CD4-positive, alpha-beta T cell (primary cell): Measurements from ENCODE around the gene RASSF10. TPM values are rescaled to one million over a fixed set of nuclear protein-coding genes. Genes with fewer than 3 reads are reported as not detected.

Source experiments
- ATAC-seq: fragments of 200-7000 bp; cut with Tn5 transposase; one replicate; pipeline ENCODE4 v1.10.0; 2022; ENCODE audit warnings: mild to moderate bottlenecking; ENCODE audit not compliant: poor library complexity
- CTCF ChIA-PET: fragments of 350-600 bp; sonication (Branson Sonifier 250); formaldehyde crosslinking; loops from one replicate; lab custom pipeline; 2021; ENCODE audit warnings: antibody characterized with exemption, inconsistent platforms; lab: Charles Lee
- POLR2A ChIA-PET: fragments of 350-600 bp; sonication (Branson Sonifier 250); formaldehyde crosslinking; loops from one replicate; lab custom pipeline; 2021; ENCODE audit warnings: antibody characterized with exemption, inconsistent platforms; lab: Charles Lee
- DNase-seq, 14 experiments: peaks; one replicate each; pipeline ENCODE4 v3.0.0-alpha.2; 2013 to 2020; ENCODE audit warnings: mixed read lengths in 2 of 14
- H3K27ac ChIP-seq, 2 donors: one replicate each; pipeline versions ENCODE4 v1.5.1 to v1.7.0; 2013; ENCODE audit warnings: low read length in 2 of 2, low read depth in 1 of 2, mild to moderate bottlenecking in 1 of 2
- H3K27me3 ChIP-seq, 2 experiments: 1 replicate in 1 of 2; 2 replicates in 1 of 2; pipeline versions ENCODE4 v1.6.1 to v1.7.0; 2013; ENCODE audit warnings: low read length in 2 of 2, control low read depth in 1 of 2, mild to moderate bottlenecking in 1 of 2, moderate library complexity in 1 of 2; ENCODE audit not compliant: insufficient read depth in 2 of 2, control insufficient read depth in 1 of 2
- H3K36me3 ChIP-seq: one replicate; pipeline ENCODE4 v1.6.1; 2013; ENCODE audit warnings: low read length, control low read depth; ENCODE audit not compliant: insufficient read depth
- H3K4me1 ChIP-seq: one replicate; pipeline ENCODE4 v1.6.1; 2013; ENCODE audit warnings: low read length, control low read depth; ENCODE audit not compliant: insufficient read depth
- H3K4me3 ChIP-seq: one replicate; pipeline ENCODE4 v1.5.1; 2013; ENCODE audit warnings: mild to moderate bottlenecking, low read length, moderate library complexity
- H3K9me3 ChIP-seq, 2 experiments: 1 replicate in 1 of 2; 2 replicates in 1 of 2; pipeline versions ENCODE4 v1.6.1 to v1.7.0; 2013; ENCODE audit warnings: low read length in 2 of 2, mild to moderate bottlenecking in 2 of 2, control low read depth in 1 of 2, moderate library complexity in 1 of 2; ENCODE audit not compliant: control insufficient read depth in 1 of 2, insufficient read depth in 1 of 2
- H3K27ac Mint-ChIP-seq: one replicate; pipeline ENCODE4 v1.8.0; 2020; ENCODE audit warnings: mixed read lengths
- H3K27me3 Mint-ChIP-seq: one replicate; pipeline ENCODE4 v1.8.0; 2021; ENCODE audit warnings: mixed read lengths
- H3K36me3 Mint-ChIP-seq: one replicate; pipeline ENCODE4 v1.8.0; 2021; ENCODE audit warnings: low read depth, mixed read lengths
- H3K4me1 Mint-ChIP-seq: one replicate; pipeline ENCODE4 v1.8.0; 2021; ENCODE audit warnings: low read depth, mixed read lengths
- H3K4me3 Mint-ChIP-seq: one replicate; pipeline ENCODE4 v1.8.0; 2020; ENCODE audit warnings: mild to moderate bottlenecking, mixed read lengths
- H3K9me3 Mint-ChIP-seq: one replicate; pipeline ENCODE4 v1.8.0; 2020; ENCODE audit warnings: mixed read lengths
- CTCF ChIP-seq: fragments of 200-600 bp; IDR thresholded peaks from one replicate; pipeline ENCODE4 v1.8.0; 2022; ENCODE audit warnings: antibody characterized with exemption, mild to moderate bottlenecking
- intact Hi-C, 2 experiments: fragments of 100-400 bp; cut with DNase I in 1 of 2; cut with micrococcal nuclease in 1 of 2; formaldehyde crosslinking; loops; one replicate each; pipeline versions ENCODE4 v1.15.1 to v1.9.0; 2023 to 2025; cut with DNase I, micrococcal nuclease
- total RNA-seq, 174 experiments: library from RNA in 2 of 174; stranded (reverse) in 2 of 174; gene quantifications; one replicate each; pipeline ENCODE4 v1.2.3 and lab custom pipeline; 2021 to 2026

Gene RASSF10
- total RNA-seq, 2 experiments from 2014 or later: not detected

DNA sequence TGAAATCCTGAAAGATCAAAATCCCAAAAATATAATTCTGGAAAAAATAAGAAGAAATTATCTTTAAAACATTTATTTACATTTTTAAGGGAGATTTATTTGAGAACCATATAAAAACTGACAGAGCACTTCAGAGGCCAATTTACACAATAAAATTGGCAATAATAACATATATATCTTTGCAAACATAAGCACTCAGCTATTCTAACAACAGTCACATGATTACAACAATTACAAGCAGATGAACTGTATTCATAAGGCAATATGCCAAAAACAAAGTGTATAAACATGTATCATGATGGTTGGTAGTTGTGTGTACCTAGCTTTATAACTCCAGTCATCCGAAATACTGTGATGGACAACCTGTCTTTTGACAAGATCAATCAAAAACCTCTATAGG is 17.7 kb upstream of the RASSF10 start:
- Histone ChIP-seq H3K4me1 (no peaks in the 10 kb centered on the region), H3K27ac (no peak overlapping the region), H3K27me3 (peaks cover 0 to 3% of the 10 kb centered on the region in 2 experiments), H3K4me3 (no peak overlapping the region), H3K9me3 (no peaks in the 10 kb centered on the region), H3K36me3 (no peaks in the 10 kb centered on the region)
- ChIA-PET POLR2A (no interaction called here), CTCF (no interaction called here)
- DNase-seq (no peak), ATAC-seq (no peak)
- Mint-ChIP-seq H3K27me3 (peaks cover 9% of the 10 kb centered on the region), H3K9me3 (no peaks in the 10 kb centered on the region), H3K36me3 (no peaks in the 10 kb centered on the region), H3K4me1 (no peaks in the 10 kb centered on the region), H3K27ac (no peak overlapping the region), H3K4me3 (no peak overlapping the region)
- intact Hi-C loops: no loop called here
- no peak for TF ChIP-seq CTCF

DNA sequence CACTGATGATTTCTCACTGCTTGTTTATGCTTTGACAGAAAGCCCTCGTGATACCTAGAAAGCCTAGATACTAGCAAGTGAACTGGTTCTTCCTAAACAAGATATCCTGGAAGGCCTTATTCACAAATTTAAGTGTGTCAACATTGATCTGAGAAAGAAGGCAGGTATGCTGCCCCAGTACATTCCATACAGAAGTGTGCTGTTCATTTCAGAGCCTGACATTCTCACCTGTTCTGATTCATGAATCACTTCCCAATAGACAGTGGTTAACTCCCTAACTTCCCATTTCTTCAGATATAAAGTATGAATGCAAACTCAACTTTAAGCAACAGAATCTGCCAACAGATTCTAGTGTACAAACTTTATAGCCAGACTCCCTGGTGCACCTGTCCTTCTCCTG is 15.5 kb upstream of the RASSF10 start:
- Histone ChIP-seq H3K27me3 (peaks cover 0 to 3% of the 10 kb centered on the region in 2 experiments), H3K36me3 (no peaks in the 10 kb centered on the region), H3K27ac (no peak overlapping the region), H3K9me3 (no peaks in the 10 kb centered on the region), H3K4me1 (no peaks in the 10 kb centered on the region), H3K4me3 (no peak overlapping the region)
- intact Hi-C loops: no loop called here
- DNase-seq: no peak
- H3K36me3 Mint-ChIP-seq: no peaks in the 10 kb centered on the region
- TF ChIP-seq CTCF: no peak
- H3K4me1 Mint-ChIP-seq: no peaks in the 10 kb centered on the region
- no peak overlapping the region for H3K27ac Mint-ChIP-seq
- H3K9me3 Mint-ChIP-seq: no peaks in the 10 kb centered on the region
- peaks cover 5% of the 10 kb centered on the region for H3K27me3 Mint-ChIP-seq
- ChIA-PET CTCF (interaction anchor here (1.0 kb wide), 1 partner anchor 13 kb away, joined by 3 read pairs; no protein-coding TSS in a partner anchor), POLR2A (interaction anchor here (0.5 kb wide), 1 partner anchor 396 kb away, joined by 4 read pairs; no protein-coding TSS in a partner anchor)
- ATAC-seq: no peak
- H3K4me3 Mint-ChIP-seq: no peak overlapping the region

DNA sequence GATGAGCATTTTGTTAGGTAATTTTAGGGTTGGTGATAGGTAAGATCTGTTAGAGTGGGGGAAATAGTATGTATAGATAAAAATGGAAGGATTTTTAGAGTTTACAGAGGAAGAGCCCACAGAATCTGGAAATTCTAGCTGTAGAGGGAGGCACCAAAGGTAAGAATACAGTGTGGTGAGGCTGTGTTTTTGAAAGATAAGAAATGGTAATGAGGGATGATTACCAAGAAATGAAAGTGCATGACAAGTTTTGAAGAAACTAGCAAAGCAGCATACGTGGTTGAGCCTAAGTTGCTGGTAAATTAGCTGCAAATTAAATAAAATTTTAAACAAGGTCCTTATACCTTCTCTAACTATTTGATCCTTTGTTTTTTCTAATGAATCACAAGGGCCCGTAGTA is 14.6 kb upstream of the RASSF10 start:
- no peak overlapping the region for H3K4me3 ChIP-seq
- Mint-ChIP-seq H3K36me3 (no peaks in the 10 kb centered on the region), H3K4me1 (no peaks in the 10 kb centered on the region), H3K27ac (no peak overlapping the region), H3K4me3 (no peak overlapping the region), H3K27me3 (peaks cover 13% of the 10 kb centered on the region), H3K9me3 (no peaks in the 10 kb centered on the region)
- POLR2A ChIA-PET: no interaction called here
- no peaks in the 10 kb centered on the region for H3K9me3 ChIP-seq
- ATAC-seq (no peak), DNase-seq (no peak)
- no peak overlapping the region for H3K27ac ChIP-seq
- intact Hi-C loops: no loop called here
- no peak for TF ChIP-seq CTCF
- H3K27me3 ChIP-seq: peaks cover 0 to 6% of the 10 kb centered on the region in 2 experiments
- CTCF ChIA-PET: no interaction called here
- no peaks in the 10 kb centered on the region for H3K36me3 ChIP-seq
- no peaks in the 10 kb centered on the region for H3K4me1 ChIP-seq
